HT1080 (cell line): Measurements from ENCODE around the gene CRPPA. TPM values are rescaled to one million over a fixed set of nuclear protein-coding genes. Genes with fewer than 3 reads are reported as not detected.
A peak's percentile ranks its signal among the peaks of the same experiment; 100 is the strongest.

Experiments used
- DNase-seq: peaks from one replicate; pipeline ENCODE4 v3.0.0-alpha.2; 2015; ENCODE audit warnings: low read depth
- total RNA-seq: library from RNA; depleted of rRNA; stranded (reverse); fragments of >200 nt; shearing (Covaris generic); gene quantifications from 2 replicates; pipeline ENCODE4 v1.2.3, GENCODE V29; 2014

Gene CRPPA
- total RNA-seq, 1 experiment from 2014 or later = 0.74 TPM

DNA sequence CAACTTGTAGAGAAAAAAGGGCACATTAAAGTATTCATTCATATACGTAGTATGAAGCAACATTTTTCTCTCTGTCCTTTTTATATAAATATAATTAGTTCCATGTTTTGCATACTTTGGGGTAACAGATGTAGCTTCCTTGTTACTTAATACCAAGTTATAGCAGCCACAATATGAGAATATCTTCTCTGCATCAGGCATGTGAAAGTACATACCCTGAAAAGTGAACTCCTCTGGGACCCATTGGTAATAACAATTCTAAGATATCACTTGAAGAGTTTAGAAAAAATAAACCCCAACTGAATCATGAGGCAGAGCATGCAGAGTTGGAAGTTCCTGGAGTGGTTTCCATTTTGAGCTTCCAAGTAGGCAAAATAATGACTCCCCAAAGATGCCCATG is 2.4 kb upstream of the CRPPA start:
- DNase-seq = no peak

DNA sequence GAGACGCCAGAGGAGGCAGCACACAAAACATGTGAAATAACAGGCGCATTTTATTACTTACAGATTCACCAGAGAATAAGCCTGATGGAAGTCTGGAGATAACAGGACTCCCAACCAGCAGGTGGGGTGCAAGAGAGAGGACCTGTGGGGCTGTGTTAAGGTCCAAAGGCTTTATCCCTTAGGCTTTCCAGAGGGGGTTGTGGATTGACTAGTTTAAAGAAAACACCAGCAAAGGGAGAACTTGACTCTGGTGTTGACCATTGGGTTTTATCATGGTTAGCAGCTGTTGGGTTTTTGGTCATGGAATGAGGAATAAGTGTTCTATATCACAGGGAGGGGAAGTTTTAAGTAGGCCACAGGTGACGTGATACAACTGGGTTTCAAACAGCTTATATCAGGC is 1.6 kb upstream of the CRPPA start:
- DNase-seq = no peak

DNA sequence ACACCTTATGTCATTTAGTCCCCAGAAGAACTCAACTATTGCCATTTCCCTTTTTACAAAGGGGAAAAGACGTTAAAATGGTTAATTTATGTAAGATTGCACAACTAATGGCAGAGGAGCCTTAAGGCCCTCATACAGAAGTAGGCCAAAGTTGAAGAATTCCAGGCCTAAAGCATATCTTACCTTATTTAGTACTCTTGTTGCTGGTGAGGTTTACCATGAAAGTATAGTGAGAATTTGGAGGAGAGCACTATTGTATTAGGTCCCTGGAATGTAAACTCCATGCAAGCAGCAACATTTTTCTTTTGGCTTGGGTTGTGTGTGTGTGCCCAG is 731 bp upstream of the CRPPA start:
- no peak for DNase-seq

DNA sequence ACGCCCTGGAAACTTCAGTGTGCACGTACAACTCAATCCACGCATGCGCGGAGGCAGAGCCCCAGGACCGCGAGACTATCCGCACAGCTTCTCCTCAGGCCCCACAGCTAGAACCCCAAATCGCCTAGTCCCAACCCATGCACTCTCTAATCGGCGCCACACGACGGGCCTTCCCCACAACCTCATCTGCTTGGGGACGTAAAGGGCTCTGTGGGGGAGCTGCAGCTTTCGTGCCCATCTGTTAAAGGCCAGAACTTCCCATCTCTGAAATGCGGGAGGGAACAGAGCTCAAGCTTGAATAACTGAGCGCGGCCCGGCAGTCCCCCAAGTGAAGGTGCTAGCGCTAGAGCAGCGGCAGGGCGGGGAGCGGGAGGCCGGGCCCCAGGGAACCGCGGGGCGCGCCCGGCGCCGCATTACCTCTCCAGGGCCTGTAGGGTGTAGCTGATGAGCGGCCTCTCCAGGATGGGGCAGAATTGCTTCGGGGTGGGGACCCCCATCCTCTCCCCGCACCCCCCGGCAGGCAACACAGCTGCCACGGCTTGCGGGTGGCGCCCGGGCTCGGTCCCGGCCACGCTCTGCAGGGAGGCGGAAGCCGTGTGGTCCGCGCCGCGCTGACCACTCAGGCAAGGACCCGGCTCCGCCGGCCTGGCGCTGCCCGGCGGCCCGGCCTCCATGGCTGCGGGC is 547 bp downstream of the CRPPA start:
- DNase-seq = peak; percentile 77

DNA sequence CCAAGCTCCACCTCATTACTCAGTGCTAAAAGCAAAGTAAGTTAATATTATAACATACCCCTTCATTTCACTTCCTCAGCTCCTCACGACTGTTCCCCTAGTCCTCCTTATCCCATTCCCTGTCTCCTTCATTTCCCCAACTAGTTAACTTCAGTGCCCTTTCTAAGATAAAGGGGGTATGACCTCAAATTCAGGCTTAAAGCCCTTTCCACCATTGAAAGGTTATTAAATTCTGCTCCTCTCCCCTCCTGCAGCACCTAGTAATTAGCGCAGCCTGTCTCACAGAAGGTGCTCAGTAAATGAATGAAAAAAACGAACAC is 1.0 kb downstream of the CRPPA start:
- DNase-seq = no peak

DNA sequence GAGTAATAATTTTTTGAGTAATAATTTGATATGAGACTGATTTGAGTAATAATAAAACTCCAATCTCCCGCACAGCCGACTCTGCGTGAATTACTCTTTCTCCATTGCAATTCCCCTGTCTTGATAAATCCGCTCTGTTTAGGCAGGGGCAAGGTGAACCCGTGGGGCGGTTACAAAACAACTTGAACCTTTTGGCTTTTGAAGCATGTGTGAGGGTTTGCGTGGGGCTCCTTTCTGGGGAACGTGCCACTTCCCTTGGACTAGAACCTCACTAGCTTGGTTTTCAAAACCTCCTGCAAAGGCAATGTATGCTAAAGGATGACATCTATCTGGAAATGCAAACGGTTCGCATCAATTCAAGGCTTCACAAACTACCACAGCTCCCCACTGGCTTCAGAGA is 1.5 kb downstream of the CRPPA start:
- no peak for DNase-seq

DNA sequence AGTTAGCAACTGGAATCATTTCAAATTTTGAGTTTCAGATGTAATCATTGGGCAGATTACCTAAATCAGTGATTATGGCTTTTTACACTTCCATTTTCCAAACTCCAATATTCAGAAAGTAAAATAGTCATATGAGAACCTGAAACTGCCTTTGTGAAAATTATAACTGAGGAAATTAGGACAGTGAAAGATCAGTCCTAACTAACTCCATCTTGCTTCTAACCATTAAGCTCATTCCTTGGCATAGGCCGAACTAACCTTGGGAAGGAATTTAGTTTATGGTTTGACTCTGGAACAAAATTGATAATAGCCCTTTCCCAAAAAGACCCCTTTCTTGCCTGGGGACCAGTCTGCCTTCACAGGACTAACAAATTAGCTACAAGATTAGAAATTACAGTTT is 2.2 kb downstream of the CRPPA start:
- DNase-seq = no peak

DNA sequence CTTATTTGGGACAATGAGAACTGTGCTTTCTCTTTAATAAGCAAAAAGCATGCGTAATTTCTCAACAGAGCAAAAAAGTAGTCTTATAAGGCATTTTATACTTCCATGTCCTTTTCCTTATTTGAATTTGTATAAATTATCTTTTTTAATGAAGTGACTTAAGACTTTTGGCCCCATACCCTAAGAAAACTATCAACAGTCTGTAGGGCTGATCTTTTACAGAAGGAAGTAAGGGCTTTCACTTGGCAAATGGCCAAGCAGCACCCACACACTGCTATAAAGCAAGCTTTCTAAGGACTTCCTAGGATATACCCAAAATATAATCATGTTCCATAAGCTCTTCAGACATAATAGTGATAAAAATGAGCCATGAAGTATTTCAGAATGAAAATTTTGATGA is 3.4 kb downstream of the CRPPA start:
- no peak for DNase-seq

DNA sequence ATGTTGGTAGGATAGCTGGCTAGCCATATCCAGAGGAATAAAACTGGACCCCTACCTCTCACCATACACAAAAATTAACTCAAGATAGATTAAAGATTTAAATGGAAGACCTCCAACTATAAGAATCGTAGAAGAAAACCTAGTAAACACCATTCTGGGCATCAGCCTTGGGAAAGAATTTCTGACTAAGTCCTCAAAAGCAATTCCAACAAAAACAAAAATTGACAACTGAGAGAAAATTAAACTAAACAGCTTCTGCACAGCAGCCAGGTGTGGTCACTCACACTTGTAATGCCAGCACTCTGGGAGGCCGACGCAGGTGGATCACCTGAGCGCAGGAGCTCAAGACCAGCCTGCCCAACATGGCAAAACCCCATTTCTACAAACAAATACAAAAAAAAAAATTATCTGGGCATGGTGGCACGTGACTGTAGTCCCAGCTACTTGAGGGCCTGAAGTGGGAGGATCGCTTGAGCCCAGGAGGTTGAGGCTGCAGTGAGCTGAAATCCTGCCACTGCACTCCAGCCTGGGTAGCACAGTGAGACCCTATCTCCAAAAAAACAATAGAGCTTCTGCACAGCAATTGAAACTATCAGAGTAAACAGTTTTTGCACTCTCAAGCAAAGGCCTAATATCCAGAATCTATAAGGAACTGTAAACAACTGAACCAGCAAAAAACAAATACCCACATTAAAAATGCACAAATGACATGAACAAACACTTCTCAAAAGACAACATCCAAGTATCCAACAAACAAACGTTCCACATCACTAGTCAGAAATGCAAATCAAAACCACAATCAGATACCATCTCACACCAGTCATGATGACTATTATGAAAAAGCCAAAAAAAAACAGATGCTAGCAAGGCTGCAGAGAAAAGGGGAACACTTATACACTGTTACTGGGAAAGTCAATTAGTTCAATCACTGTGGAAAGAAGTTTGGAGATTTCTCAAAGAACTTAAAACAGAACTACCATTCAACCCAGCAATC is 4.8 kb downstream of the CRPPA start:
- DNase-seq = peak; percentile 60

DNA sequence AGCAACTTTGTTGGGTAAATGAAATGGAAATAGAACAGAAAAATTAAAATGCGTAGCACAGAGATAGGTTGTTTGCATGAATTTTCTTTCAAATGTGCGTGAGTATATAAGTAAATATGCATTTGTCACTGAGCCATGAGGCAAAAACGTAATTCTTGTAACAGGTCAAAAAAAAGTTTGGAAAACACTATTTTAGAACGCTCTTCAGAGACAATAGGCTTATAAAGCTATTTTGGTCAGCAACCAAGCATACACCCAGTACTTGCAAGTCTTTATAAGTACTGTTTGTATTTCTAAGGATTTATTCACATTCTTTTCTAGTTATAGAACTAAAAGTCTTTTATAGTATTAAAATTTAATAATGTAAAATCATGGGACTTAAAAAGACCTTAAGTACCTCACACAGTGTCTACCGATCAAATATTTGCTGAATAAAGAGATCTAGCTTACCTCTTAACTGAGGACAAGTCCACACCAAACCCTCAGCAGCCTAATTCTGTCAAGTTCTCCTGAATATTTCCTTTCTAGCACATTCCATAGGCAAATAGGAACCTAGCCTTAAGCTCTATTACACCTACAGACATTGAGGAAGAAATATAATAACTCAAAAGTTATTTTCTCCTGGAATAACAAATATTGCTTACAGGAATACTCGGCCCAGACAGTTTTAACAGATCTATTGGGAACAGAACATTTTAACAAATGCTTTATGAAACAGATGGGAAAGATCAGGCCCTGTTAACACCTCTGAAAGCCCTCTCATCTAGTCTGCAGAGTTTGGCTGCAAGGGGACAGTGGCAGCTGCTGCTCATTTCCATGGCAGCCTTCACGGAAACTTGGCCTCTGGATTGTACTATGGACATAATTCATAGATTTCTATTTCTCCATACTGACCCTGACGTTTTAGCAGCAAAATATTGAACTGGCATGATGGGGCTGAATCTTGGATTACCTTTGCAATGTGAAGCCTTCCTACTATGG is 8.8 kb downstream of the CRPPA start:
- DNase-seq = no peak

DNA sequence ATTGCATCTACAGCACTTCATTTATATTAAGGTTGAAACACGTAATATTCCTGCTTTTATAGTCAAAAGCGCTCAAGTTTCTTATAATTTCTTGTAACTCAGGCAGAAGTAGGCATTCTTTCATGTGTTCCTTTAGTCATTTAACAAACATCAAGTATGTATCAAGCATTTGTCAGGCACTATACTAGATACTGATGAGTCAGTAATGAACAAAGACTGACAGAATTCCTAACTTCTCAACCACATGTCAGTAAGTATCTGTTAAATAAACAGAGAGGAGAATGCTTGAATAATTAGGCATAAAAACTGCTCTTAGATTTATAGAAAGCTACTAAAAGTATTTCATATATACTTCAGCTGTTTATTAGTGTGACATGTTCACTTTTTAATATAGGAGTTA is 9.9 kb downstream of the CRPPA start:
- peak; percentile 47 for DNase-seq

DNA sequence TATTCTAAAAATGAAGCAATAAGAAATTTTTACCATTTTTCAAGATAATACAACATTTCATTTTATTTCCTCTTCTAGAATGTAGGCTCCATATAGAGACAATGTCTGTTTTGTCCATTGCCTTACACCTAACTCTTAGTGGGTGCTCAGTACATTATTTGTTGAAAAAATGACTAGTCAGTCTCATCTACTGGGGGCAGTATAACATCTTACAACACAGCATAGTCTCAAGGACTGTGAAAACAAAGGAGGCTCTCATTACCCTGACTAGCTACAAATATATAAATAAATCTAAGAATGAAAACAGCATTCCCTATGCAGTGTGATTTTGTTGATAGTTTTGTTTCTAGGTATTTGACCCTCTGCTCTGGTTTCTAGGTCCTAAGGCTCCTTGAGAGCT is 11.6 kb downstream of the CRPPA start:
- DNase-seq = no peak

DNA sequence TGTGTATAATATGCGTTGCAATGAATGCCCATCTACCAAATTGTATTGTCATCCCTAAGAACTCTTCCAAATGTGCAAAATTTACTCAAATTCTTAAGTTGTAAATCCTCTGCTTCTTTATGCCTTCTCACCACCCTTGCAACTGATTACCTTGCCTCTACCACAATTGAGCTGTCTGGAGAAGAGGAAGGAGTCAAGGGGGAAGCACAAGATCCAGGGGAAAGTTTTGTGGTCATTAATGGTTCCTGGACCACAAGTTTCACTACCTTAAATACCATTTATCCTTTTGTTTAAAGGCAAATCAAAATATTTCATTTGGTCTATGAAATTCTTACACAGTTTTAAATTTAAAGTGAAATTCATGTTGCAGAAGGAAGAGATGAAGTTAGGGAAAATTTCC is 16.7 kb downstream of the CRPPA start:
- no peak for DNase-seq

DNA sequence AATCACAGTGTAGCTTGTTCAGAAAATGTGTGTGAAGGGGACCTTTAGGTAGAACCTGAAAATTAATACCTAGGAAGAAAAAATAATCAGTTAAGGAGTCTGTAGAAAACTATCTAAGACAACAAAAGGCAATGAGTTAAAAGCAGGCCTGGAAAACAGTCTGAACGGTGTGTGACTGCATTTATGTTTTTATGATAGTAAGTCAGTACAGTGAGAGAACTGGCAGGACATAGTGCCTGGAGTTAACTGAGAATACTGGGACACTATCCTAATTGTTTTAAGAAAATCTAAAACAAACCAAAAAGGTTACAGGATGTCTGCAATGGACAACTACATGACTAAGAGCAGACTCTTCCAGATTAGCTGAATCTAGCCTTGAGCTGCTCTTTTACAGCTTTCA is 17.9 kb downstream of the CRPPA start:
- DNase-seq = no peak

DNA sequence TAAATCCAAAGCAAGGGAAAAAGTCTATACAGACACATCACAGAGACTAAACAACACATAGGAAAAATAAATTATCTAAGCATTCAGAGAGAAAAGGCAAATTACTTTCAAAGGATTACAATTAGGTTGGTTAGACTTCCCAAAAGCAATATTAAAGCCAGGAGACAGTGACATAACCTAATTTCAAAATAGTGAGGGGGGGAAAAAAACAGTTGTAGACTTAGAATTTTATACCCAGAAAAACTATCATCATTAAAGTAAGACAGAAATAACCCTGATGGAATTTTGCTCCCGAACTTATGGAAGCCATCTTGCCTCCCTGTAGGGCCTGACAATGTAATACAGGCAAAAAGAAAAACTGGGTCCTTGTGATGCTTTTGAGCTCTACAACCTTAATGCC is 18.4 kb downstream of the CRPPA start:
- DNase-seq = no peak

DNA sequence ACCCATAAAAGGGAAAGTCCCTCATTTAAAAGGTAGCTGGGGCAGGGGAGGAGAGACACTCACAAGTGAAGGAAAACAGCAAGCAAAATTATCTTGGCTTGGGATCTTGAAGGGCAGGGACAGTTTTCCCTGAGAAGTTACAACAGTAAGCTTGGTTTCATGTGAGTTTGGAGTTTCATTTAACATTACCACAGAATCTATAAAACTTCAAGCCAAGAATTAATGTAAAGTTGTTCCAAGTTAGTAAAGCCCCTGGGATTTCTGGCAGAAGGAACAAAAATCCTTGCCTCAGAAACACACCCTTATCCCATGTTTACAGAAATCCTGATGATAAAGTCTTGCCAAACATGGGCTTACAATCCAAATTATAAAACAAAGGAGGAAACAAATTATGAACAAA is 19.2 kb downstream of the CRPPA start:
- no peak for DNase-seq

DNA sequence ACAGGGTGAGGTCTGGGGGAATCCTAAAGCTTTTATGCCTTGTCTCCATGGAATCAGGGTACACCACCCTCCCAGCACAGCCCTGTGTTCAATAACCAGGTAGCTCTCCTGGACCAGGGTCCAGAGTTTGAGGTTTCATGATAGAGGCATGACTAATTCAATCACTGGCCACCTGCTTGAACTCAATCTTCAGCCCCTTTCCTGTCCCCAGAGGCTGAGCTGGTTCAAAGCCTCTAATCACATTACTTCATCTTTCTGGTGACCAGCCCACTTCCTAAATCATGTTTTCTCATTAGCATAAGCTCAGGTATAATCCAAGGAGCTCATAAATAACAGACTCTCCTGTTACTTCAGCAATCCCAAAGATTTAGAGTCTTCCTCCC is 20.5 kb downstream of the CRPPA start:
- no peak for DNase-seq

DNA sequence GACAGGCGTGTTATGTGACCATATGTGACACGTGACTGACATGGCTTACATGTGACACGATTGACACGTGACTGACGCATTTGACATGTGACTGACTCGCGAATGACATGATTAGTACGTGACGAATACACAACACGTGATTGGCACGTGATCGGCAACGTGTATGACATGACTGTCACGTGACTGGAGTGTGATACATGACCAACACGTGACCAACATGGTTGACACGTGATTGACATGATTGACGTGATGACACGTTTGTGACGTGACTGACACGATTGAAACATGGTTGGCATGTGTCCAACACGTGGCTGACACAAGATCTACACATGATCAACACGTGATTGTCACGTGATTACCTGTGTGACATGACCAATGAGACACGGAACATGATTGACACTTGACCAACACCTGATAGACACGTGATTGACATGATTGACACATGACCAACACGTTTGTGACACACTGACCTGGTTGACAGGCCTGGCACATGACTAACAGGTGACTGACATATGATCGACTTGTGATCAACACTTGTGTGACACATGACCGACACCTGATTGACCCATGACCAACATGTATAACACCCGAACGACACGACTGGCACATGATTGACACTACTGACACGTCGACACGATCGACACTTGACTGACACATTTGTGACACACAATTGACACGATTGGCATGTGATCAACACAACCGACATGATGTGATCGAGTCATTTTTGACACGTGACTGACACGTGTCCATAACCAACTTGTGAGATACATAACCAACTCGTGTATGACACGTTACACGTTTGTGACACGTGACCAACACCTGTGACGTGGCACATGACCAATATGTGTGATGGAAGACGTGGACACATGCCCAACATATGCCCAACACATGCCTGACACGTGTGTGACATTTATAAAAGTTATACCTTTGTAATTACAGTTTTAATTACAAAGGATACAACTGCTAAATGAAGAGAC is 21.1 kb downstream of the CRPPA start:
- DNase-seq = no peak

DNA sequence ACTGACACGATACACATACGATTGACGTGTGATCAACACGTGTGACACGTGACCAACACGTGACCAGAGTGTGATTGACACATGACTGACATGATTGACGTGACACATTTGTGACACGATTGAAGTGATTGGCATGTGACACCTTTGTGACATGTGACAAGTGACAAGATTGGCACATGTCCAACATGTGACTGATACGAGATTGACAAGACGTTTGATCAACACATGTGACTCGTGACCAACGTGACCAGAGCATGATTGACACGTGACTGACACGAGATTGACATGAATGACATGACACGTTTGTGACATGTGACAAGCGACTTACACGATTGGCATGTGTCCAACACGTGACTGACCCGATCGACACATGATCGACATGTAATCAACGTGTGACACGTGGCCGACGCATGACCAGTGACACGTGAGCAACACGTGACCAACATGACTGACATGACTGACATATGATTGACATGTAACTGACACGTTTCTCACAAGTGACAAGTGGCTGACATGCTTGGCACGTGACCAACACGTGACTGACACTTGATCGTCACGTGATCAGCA is 22.0 kb downstream of the CRPPA start:
- DNase-seq = no peak
